GM21825 (cell line): ENCODE data around the gene PRKAR1B.
"Not testable (repeated sequence)": the region's sequence is repeated elsewhere in the genome, so short reads cannot be mapped to it uniquely, and the experiment has no call there.

Source experiments
- ATAC-seq: cut with Tn5 transposase; IDR thresholded peaks from one replicate; pipeline ENCODE4 v1.9.1; 2021; ENCODE audit warnings: mild to moderate bottlenecking, moderate library complexity; ENCODE audit not compliant: unreplicated experiment

Gene PRKAR1B

GRCh38 chr7:628826-629225, 98.3 kb downstream of the PRKAR1B start:
- ATAC-seq: no peak

GRCh38 chr7:628402-628763, 98.7 kb downstream of the PRKAR1B start:
- no peak for ATAC-seq

- no peak for ATAC-seq
These were observed 99.2 kb downstream of the PRKAR1B start for GRCh38 chr7:627661-628401.

GRCh38 chr7:625376-625971, 101.6 kb downstream of the PRKAR1B start:
- ATAC-seq: no peak

GRCh38 chr7:623464-623863, 103.6 kb downstream of the PRKAR1B start:
- ATAC-seq: no peak

GRCh38 chr7:621572-622285, 105.4 kb downstream of the PRKAR1B start:
- ATAC-seq: no peak

GRCh38 chr7:620885-621284, 106.2 kb downstream of the PRKAR1B start:
- no peak for ATAC-seq

GRCh38 chr7:620056-620455, 107.0 kb downstream of the PRKAR1B start:
- no peak for ATAC-seq

GRCh38 chr7:619368-619840, 107.7 kb downstream of the PRKAR1B start:
- no peak for ATAC-seq

GRCh38 chr7:618539-619367, 108.3 kb downstream of the PRKAR1B start:
- no peak for ATAC-seq

- no peak for ATAC-seq
These were observed 109.2 kb downstream of the PRKAR1B start for GRCh38 chr7:617614-618538.

GRCh38 chr7:613442-614140, 113.5 kb downstream of the PRKAR1B start:
- ATAC-seq: no peak

GRCh38 chr7:611837-612236, 115.2 kb downstream of the PRKAR1B start:
- not testable (repeated sequence) for ATAC-seq

GRCh38 chr7:611281-611810, 115.7 kb downstream of the PRKAR1B start:
- ATAC-seq: no peak

- ATAC-seq: no peak
These were observed 116.4 kb downstream of the PRKAR1B start for GRCh38 chr7:610531-611280.

GRCh38 chr7:610141-610530, 116.9 kb downstream of the PRKAR1B start:
- no peak for ATAC-seq

- no peak for ATAC-seq
These were observed 117.7 kb downstream of the PRKAR1B start for GRCh38 chr7:609365-609764.

- ATAC-seq: no peak
These were observed 118.1 kb downstream of the PRKAR1B start for GRCh38 chr7:608954-609353.
